Measurements from ENCODE around the gene CCDC85B. TPM values are rescaled to one million over a fixed set of nuclear protein-coding genes. Genes with fewer than 3 reads are reported as not detected.

The CCDC85B gene
- polyA plus RNA-seq, 1 of the 3 experiments (the other 2 are of a cell fraction): 52.8 TPM

DNA sequence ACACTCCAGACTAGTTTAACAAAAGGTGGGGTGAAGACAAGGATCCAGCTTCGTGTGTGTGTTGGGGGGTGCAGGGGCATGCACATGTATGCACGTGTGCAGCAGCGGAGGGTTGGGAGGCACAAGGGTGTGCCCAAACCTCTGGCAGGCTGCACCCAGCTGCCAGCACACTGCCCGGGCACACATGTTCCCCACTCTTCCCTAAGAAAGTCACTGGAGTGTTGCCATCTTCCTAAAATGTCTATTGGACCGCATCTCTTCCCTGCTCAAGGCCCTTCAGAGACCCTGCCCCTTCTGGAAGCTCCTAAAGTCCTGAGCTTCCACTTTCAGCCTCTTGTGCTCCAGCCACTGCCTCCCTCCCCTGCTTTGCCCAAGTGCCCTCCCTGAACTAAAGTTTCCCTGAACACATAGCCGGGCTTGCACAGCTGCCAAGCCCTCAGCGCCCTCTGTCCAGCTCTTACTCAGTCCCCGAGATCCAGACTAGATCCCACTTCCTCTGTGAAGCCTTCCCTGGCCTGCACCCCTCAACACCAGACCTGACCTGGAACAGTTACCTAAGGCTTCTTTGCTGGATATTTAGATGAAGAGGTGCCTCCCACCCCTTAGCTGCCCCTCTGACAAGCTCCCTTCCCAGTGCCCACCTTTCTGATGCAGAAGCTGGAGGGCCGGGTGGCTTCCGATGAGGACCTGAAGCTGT lies 38.5 kb upstream of the CCDC85B start:
- Histone ChIP-seq H3K4me1 (ENCODE audit: control insufficient read depth in 1 of 2, insufficient read depth in 2 of 2, low read depth in 1 of 2, low read length in 1 of 2) (peaks cover 0 to 20% of the 10 kb centered on the region in 2 experiments; a peak in 2 of 4 replicates), H4K20me1 (ENCODE audit: insufficient read depth) (peaks cover 50% of the 10 kb centered on the region), H3K9me2 (no peaks in the 10 kb centered on the region), H3K4me3 (ENCODE audit: low read depth in 2 of 2, low read length in 1 of 2) (no peak overlapping the region), H3K79me2 (ENCODE audit: insufficient read depth) (peaks cover 35% of the 10 kb centered on the region), H3K9ac (no peak overlapping the region), H3F3A (replicated peaks; ENCODE audit: insufficient read depth) (peaks cover 65% of the 10 kb centered on the region), H3K4me2 (no peak overlapping the region), H3K36me3 (replicated peaks in 1 of 2; ENCODE audit: control insufficient read depth in 1 of 2, insufficient read depth in 2 of 2, low read length in 1 of 2) (peaks cover 44 to 55% of the 10 kb centered on the region in 2 experiments), H3K27me3 (ENCODE audit: insufficient read depth) (no peaks in the 10 kb centered on the region), H2AFZ (ENCODE audit: low read depth) (no peak overlapping the region), H3K9me3 (no peaks in the 10 kb centered on the region), H3K27ac (ENCODE audit: low read depth in 2 of 2, low read length in 1 of 2) (no peak overlapping the region)
- peak; percentile 27 for DNase-seq
- 94% methylated on average over 6 of the region's 10 CpGs for WGBS (ENCODE audit: low lambda C conversion rate)
- POLR2A ChIA-PET: interaction anchor here (0.8 to 2.1 kb wide), 10 partner anchors 8 to 140 kb away, joined by 3 to 14 read pairs (median 4); partner anchors contain the start of genes KAT5, RNASEH2C and SNX32
- TF ChIP-seq, protein P1, sequence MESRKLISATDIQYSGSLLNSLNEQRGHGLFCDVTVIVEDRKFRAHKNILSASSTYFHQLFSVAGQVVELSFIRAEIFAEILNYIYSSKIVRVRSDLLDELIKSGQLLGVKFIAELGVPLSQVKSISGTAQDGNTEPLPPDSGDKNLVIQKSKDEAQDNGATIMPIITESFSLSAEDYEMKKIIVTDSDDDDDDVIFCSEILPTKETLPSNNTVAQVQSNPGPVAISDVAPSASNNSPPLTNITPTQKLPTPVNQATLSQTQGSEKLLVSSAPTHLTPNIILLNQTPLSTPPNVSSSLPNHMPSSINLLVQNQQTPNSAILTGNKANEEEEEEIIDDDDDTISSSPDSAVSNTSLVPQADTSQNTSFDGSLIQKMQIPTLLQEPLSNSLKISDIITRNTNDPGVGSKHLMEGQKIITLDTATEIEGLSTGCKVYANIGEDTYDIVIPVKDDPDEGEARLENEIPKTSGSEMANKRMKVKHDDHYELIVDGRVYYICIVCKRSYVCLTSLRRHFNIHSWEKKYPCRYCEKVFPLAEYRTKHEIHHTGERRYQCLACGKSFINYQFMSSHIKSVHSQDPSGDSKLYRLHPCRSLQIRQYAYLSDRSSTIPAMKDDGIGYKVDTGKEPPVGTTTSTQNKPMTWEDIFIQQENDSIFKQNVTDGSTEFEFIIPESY (IDR thresholded peaks at IDR 0.05; ENCODE audit: borderline replicate concordance, low read depth): no peak
- TF ChIP-seq, protein P2, sequence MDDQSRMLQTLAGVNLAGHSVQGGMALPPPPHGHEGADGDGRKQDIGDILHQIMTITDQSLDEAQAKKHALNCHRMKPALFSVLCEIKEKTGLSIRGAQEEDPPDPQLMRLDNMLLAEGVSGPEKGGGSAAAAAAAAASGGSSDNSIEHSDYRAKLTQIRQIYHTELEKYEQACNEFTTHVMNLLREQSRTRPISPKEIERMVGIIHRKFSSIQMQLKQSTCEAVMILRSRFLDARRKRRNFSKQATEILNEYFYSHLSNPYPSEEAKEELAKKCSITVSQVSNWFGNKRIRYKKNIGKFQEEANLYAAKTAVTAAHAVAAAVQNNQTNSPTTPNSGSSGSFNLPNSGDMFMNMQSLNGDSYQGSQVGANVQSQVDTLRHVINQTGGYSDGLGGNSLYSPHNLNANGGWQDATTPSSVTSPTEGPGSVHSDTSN (IDR thresholded peaks at IDR 0.05): peak; percentile 25; the same call in 1 of the 2 replicates
- 0 out of 2 replicates have a peak, but pooled peaks have one; percentile 16 for TF ChIP-seq POLR2AphosphoS5 (IDR thresholded peaks at IDR 0.05; ENCODE audit: low read depth, low read length)
- TF ChIP-seq FOXJ3 (CRISPR knock-in tag; IDR thresholded peaks at IDR 0.05): no peak
- no peak for TF ChIP-seq EZH2phosphoT487 (IDR thresholded peaks at IDR 0.05; ENCODE audit: borderline replicate concordance, low read depth)
- CTCF ChIA-PET: interaction anchor here (0.7 to 5.3 kb wide), 15 partner anchors 8 to 199 kb away, joined by 3 to 30 read pairs (median 5); partner anchors contain the start of genes FIBP, KAT5, MUS81 and SNX32

DNA sequence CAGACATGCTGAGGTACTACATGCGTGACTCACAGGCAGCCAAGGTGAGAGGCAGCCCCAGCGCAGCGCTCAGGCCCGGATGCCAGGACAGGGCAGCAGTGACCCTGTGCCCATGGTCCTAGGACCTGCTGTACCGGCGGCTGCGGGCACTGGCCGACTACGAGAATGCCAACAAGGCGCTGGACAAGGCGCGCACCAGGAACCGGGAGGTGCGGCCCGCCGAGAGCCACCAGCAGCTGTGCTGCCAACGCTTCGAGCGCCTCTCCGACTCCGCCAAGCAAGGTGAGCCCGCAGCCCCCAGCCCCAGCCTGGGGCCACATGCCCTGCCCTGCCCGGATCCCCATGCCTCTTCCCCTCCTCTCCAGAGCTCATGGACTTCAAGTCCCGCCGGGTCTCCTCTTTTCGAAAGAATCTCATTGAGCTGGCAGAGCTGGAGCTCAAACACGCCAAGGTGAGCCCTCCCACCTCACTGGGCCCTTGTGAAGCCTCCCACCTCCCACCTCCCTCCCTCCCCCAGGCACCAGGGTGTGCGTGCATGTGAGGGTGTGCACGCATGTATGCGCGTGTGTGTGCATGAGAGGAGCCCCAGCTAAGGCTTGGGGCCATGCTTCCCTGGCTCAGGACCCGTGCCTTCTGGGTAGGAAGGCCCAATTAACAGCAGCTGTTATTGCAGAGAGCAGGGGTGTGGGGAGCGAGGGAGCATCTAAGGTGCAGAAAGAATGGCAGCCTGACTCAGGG lies 37.8 kb upstream of the CCDC85B start:
- Histone ChIP-seq H3K9me3 (no peaks in the 10 kb centered on the region), H3K4me1 (ENCODE audit: control insufficient read depth in 1 of 2, insufficient read depth in 2 of 2, low read depth in 1 of 2, low read length in 1 of 2) (peaks cover 0 to 20% of the 10 kb centered on the region in 2 experiments; a peak in 2 of 4 replicates), H3K4me2 (no peak overlapping the region), H3K9me2 (no peaks in the 10 kb centered on the region), H4K20me1 (ENCODE audit: insufficient read depth) (peaks cover 56% of the 10 kb centered on the region), H3K27ac (ENCODE audit: low read depth in 2 of 2, low read length in 1 of 2) (no peak overlapping the region), H3K9ac (no peak overlapping the region), H2AFZ (ENCODE audit: low read depth) (no peak overlapping the region), H3K27me3 (ENCODE audit: insufficient read depth) (no peaks in the 10 kb centered on the region), H3F3A (replicated peaks; ENCODE audit: insufficient read depth) (peaks cover 65% of the 10 kb centered on the region), H3K79me2 (ENCODE audit: insufficient read depth) (peaks cover 42% of the 10 kb centered on the region), H3K36me3 (replicated peaks in 1 of 2; ENCODE audit: control insufficient read depth in 1 of 2, insufficient read depth in 2 of 2, low read length in 1 of 2) (peaks cover 44 to 55% of the 10 kb centered on the region in 2 experiments), H3K4me3 (ENCODE audit: low read depth in 2 of 2, low read length in 1 of 2) (no peak overlapping the region)
- ChIA-PET POLR2A (interaction anchor here (0.7 to 2.1 kb wide), 8 partner anchors 9 to 162 kb away, joined by 3 to 14 read pairs (median 4); partner anchors contain the start of genes CCDC85B and SNX32), CTCF (interaction anchor here (0.7 to 5.3 kb wide), 10 partner anchors 8 to 141 kb away, joined by 3 to 30 read pairs (median 6); partner anchors contain the start of genes FIBP, KAT5 and MUS81)
- 95% methylated on average over 8 of the region's 33 CpGs for WGBS (ENCODE audit: low lambda C conversion rate)
- DNase-seq: peak; percentile 36
- TF ChIP-seq POLR2AphosphoS5 (IDR thresholded peaks at IDR 0.05; ENCODE audit: low read depth, low read length): peak; percentile 5
- TF ChIP-seq, protein P3, sequence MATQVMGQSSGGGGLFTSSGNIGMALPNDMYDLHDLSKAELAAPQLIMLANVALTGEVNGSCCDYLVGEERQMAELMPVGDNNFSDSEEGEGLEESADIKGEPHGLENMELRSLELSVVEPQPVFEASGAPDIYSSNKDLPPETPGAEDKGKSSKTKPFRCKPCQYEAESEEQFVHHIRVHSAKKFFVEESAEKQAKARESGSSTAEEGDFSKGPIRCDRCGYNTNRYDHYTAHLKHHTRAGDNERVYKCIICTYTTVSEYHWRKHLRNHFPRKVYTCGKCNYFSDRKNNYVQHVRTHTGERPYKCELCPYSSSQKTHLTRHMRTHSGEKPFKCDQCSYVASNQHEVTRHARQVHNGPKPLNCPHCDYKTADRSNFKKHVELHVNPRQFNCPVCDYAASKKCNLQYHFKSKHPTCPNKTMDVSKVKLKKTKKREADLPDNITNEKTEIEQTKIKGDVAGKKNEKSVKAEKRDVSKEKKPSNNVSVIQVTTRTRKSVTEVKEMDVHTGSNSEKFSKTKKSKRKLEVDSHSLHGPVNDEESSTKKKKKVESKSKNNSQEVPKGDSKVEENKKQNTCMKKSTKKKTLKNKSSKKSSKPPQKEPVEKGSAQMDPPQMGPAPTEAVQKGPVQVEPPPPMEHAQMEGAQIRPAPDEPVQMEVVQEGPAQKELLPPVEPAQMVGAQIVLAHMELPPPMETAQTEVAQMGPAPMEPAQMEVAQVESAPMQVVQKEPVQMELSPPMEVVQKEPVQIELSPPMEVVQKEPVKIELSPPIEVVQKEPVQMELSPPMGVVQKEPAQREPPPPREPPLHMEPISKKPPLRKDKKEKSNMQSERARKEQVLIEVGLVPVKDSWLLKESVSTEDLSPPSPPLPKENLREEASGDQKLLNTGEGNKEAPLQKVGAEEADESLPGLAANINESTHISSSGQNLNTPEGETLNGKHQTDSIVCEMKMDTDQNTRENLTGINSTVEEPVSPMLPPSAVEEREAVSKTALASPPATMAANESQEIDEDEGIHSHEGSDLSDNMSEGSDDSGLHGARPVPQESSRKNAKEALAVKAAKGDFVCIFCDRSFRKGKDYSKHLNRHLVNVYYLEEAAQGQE (IDR thresholded peaks at IDR 0.05; ENCODE audit: low read depth, low read length): no peak
- no peak for TF ChIP-seq MEF2A (IDR thresholded peaks at IDR 0.05; ENCODE audit: borderline replicate concordance, low read depth)
- TF ChIP-seq EZH2phosphoT487 (IDR thresholded peaks at IDR 0.05; ENCODE audit: borderline replicate concordance, low read depth): no peak
- TF ChIP-seq, protein P4, sequence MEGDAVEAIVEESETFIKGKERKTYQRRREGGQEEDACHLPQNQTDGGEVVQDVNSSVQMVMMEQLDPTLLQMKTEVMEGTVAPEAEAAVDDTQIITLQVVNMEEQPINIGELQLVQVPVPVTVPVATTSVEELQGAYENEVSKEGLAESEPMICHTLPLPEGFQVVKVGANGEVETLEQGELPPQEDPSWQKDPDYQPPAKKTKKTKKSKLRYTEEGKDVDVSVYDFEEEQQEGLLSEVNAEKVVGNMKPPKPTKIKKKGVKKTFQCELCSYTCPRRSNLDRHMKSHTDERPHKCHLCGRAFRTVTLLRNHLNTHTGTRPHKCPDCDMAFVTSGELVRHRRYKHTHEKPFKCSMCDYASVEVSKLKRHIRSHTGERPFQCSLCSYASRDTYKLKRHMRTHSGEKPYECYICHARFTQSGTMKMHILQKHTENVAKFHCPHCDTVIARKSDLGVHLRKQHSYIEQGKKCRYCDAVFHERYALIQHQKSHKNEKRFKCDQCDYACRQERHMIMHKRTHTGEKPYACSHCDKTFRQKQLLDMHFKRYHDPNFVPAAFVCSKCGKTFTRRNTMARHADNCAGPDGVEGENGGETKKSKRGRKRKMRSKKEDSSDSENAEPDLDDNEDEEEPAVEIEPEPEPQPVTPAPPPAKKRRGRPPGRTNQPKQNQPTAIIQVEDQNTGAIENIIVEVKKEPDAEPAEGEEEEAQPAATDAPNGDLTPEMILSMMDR (IDR thresholded peaks at IDR 0.05): no peak

Measured in SK-N-SH (cell line).